ENCODE measurements around the gene AIPL1.
"Not testable (repeated sequence)": the region's sequence is repeated elsewhere in the genome, so short reads cannot be mapped to it uniquely, and the experiment has no call there.

The AIPL1 gene, protein sequence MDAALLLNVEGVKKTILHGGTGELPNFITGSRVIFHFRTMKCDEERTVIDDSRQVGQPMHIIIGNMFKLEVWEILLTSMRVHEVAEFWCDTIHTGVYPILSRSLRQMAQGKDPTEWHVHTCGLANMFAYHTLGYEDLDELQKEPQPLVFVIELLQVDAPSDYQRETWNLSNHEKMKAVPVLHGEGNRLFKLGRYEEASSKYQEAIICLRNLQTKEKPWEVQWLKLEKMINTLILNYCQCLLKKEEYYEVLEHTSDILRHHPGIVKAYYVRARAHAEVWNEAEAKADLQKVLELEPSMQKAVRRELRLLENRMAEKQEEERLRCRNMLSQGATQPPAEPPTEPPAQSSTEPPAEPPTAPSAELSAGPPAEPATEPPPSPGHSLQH

DNA sequence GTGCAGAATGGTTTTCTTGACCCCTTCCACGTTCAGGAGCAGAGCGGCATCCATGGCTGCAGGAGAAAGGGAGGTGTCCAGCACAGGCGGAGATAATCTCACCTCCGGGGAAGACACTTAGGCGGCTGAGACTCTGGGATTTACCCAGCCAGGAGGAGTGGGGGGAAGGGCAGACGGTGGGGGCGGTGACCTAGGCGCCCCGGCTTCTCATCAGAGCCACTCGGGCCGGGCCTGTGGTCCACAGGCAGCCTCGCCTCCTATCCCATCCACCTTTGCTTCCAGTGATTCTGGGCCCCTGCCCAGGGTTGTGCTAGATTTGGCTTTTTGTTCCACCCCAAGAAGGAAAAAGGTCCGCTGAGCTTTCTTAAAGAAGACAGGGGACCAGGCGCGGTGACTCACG lies at the start of gene AIPL1:
Gene AIPL1 (minus strand): TSS at position 71 of the 400 bp plus-strand sequence. CDS start 17 bp downstream, at position 54.
- FAIRE-seq = no peak
- no peak for TF ChIP-seq POLR2A (IDR thresholded peaks at IDR 0.05; ENCODE audit: low read depth, low read length)
- DNase-seq (ENCODE audit: insufficient read length, low spot score) = no peak

- DNase-seq (ENCODE audit: insufficient read length, low spot score) (no peak), FAIRE-seq (no peak)
- TF ChIP-seq POLR2A (IDR thresholded peaks at IDR 0.05; ENCODE audit: low read depth, low read length) = no peak
These were observed 48.6 kb upstream of the AIPL1 start for GRCh38 chr17:6483507-6483906.

DNA sequence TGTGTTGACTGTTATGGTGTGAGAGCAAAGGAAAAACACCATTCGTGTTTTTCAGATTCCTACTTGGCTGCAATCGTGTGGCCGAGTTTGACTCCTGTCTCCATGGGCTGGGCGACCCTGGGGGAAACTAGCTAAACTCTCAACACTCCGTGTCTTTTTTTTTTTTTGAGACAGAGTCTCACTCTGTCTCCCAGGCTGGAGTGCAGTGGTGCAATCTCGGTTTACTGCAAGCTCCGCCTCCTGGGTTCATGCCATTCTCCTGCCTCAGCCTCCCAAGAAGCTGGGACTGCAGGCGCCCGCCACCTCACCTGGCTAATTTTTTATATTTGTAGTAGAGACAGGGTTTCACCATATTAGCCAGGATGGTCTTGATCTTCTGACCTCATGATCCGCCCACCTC lies 47.9 kb upstream of the AIPL1 start:
- FAIRE-seq; DNase-seq (ENCODE audit: insufficient read length, low spot score): not testable (repeated sequence)

DNA sequence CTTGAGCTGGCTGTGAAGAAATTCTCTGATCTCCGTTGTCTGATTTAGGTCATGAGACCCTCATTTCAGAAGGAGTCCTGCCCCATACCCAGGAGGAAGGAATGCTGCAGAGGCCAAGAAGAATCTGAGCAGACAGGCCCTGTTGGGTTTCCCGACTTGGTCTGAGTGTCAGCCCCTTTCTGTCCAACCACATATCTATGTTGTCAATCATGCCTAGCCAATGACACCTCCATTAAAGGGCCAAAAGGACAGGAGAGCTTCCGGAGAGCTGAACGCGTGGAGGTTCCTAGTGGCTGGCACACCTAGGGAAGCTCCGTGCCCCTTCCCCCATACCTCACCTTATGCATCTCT lies 47.2 kb upstream of the AIPL1 start:
- DNase-seq (ENCODE audit: insufficient read length, low spot score) (no peak), FAIRE-seq (no peak)

GRCh38 chr17:6480303-6480675 lies 45.4 kb upstream of the AIPL1 start:
- DNase-seq (ENCODE audit: insufficient read length, low spot score) (no peak), FAIRE-seq (no peak)
- TF ChIP-seq POLR2A (IDR thresholded peaks at IDR 0.05; ENCODE audit: low read depth, low read length) = no peak

More for the DNA sequence above, 47.2 kb upstream of the AIPL1 start:
- TF ChIP-seq POLR2A (IDR thresholded peaks at IDR 0.05; ENCODE audit: low read depth, low read length) = no peak

DNA sequence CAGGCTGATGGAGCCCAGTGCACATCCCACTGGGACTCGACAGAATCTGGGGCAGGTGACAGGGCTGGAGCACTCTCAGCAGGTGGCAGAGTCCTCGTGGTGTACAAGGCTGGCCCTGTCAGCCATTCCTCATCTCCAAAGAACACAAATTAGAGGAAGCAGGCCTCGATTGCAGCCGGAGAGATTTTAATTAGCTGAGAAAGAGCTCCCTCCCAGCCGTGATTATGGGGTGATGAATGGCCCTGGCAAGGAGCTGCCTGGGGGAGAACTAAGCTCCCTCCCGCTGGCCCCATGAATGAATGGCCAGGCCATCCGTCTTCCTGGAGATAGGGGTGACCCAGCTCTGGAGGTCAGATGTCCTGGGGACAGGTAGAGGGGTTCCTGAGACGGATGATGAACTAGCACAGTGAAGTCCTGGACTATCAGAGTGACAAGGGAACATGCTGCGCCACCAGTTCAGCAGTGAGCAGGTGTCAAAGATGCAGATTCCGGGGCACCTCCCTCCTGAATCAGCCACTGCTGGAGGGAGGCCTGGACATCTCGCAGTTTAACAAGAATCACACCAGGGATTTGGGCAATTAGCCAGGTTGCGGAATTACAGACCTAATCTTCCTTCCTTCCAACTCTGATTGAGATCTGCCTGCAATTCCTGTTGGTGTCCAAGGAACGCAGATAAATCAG lies 44.8 kb upstream of the AIPL1 start:
- DNase-seq (ENCODE audit: insufficient read length, low spot score) (no peak), FAIRE-seq (no peak)

DNA sequence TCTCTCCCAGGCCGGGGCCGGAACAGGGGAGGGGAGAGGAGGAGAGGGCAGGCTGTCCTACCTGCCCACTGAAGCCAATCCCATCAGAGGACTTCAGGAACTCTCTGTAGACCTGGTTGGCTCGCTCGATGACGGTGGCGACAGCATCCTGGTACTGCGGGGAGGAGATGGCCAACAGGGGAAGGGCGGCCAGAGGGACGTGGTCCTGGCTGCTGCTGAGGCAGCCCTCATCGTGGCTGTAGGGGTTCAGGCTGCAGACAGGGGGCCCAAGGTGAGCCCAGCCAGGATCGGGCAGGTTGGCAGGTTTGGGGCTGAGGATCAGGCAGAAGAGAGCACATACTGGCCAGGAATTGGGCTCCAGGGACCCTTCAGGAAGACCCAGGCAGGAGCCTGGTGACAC lies 43.6 kb upstream of the AIPL1 start:
- DNase-seq (ENCODE audit: insufficient read length, low spot score) (no peak), FAIRE-seq (no peak)
- TF ChIP-seq POLR2A (IDR thresholded peaks at IDR 0.05; ENCODE audit: low read depth, low read length) = no peak

More for the DNA sequence above, 44.8 kb upstream of the AIPL1 start:
- TF ChIP-seq POLR2A (IDR thresholded peaks at IDR 0.05; ENCODE audit: low read depth, low read length) = no peak

GRCh38 chr17:6477831-6478383 lies 43.0 kb upstream of the AIPL1 start:
- DNase-seq (ENCODE audit: insufficient read length, low spot score) (no peak), FAIRE-seq (no peak)
- no peak for TF ChIP-seq POLR2A (IDR thresholded peaks at IDR 0.05; ENCODE audit: low read depth, low read length)

- TF ChIP-seq POLR2A (IDR thresholded peaks at IDR 0.05; ENCODE audit: low read depth, low read length) = no peak
- no peak for DNase-seq (ENCODE audit: insufficient read length, low spot score)
- no peak for FAIRE-seq
These were observed 41.9 kb upstream of the AIPL1 start for GRCh38 chr17:6476810-6477179.

- no peak for FAIRE-seq
These were observed 41.3 kb upstream of the AIPL1 start for GRCh38 chr17:6476076-6476809.

DNA sequence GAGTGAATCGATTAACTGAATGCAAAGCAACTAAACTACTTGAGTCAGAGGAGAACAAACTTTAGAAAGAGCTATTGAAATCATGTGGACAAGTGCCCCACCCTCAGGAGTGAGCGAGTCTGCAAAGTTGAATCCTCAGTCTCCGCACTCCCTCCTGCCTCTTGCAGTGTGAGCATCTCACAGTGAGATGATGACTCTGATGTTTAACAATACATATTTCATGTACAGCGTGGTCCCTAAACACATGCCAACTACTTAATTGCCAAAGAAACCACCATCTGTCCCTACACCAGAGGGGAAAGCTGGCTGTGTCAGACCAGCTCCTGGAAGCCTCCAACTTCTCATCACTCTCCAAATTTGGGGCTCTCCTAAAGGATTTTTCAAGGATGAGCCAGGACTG lies 40.5 kb upstream of the AIPL1 start:
- no peak for FAIRE-seq
- DNase-seq (ENCODE audit: insufficient read length, low spot score) = no peak
- TF ChIP-seq POLR2A (IDR thresholded peaks at IDR 0.05; ENCODE audit: low read depth, low read length) = no peak

More at GRCh38 chr17:6476076-6476809, 41.3 kb upstream of the AIPL1 start:
- no peak for DNase-seq (ENCODE audit: insufficient read length, low spot score)
- TF ChIP-seq POLR2A (IDR thresholded peaks at IDR 0.05; ENCODE audit: low read depth, low read length) = no peak

DNA sequence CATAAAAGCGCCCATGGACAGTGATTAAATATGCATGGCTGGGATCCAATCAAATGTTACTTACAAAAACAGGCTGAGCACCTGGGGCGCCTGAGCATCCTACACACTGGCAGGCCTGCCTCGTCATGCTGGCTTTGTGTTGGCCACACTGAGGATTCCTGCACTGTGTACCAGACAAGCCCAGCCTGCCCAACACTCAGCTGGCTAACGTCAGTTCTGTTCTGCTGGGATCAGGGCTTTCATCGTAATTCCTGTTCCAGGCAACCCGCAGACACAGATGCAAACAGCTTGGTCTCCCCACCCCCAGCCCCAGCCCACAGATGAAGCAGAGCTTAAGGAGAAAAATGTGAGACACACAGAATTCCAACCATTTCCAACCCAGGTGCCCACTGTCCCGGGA lies 40.0 kb upstream of the AIPL1 start:
- TF ChIP-seq POLR2A (IDR thresholded peaks at IDR 0.05; ENCODE audit: low read depth, low read length) = no peak
- FAIRE-seq = no peak
- no peak for DNase-seq (ENCODE audit: insufficient read length, low spot score)

GRCh38 chr17:6474376-6474775 lies 39.5 kb upstream of the AIPL1 start:
- no peak for TF ChIP-seq POLR2A (IDR thresholded peaks at IDR 0.05; ENCODE audit: low read depth, low read length)

GRCh38 chr17:6473128-6473767 lies 38.3 kb upstream of the AIPL1 start:
- peak; percentile 89 for DNase-seq (ENCODE audit: insufficient read length, low spot score)

More at GRCh38 chr17:6474376-6474775, 39.5 kb upstream of the AIPL1 start:
- DNase-seq (ENCODE audit: insufficient read length, low spot score) (no peak), FAIRE-seq (no peak)

More at GRCh38 chr17:6473128-6473767, 38.3 kb upstream of the AIPL1 start:
- no peak for TF ChIP-seq POLR2A (IDR thresholded peaks at IDR 0.05; ENCODE audit: low read depth, low read length)
- FAIRE-seq = no peak
